ENCODE measurements around the gene ATP9A.

DNA sequence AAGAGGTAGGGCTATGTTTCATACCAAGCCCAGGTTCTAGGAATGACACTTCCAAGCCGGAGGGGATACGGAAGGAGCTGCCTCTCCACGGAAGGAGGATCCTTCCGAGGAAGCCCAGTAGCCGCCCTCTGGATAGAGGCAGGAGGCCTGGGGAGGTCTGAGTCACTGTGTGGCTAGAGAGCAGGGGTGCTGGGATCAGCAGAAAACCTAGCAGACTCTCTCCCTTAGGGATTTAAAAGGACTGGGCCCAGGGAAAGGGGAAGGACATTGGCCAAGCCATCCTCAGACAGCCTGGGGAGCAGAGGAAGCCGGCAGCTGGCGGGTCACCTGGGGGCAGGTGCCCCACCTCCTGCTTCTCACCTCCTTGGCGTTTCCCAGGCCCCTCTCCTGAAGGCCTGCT, 189.1 kb downstream of the ATP9A start:
- TF ChIP-seq, protein P1, sequence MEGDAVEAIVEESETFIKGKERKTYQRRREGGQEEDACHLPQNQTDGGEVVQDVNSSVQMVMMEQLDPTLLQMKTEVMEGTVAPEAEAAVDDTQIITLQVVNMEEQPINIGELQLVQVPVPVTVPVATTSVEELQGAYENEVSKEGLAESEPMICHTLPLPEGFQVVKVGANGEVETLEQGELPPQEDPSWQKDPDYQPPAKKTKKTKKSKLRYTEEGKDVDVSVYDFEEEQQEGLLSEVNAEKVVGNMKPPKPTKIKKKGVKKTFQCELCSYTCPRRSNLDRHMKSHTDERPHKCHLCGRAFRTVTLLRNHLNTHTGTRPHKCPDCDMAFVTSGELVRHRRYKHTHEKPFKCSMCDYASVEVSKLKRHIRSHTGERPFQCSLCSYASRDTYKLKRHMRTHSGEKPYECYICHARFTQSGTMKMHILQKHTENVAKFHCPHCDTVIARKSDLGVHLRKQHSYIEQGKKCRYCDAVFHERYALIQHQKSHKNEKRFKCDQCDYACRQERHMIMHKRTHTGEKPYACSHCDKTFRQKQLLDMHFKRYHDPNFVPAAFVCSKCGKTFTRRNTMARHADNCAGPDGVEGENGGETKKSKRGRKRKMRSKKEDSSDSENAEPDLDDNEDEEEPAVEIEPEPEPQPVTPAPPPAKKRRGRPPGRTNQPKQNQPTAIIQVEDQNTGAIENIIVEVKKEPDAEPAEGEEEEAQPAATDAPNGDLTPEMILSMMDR (IDR thresholded peaks at IDR 0.05), result no peak
- no peak for TF ChIP-seq POLR2A (IDR thresholded peaks at IDR 0.05)
